Bronchial epithelial cell (primary cell): ENCODE measurements around the gene RAI14. TPM values are rescaled to one million over a fixed set of nuclear protein-coding genes. Genes with fewer than 3 reads are reported as not detected.
A peak's percentile ranks its signal among the peaks of the same experiment; 100 is the strongest.

Experiments
- DNase-seq: peaks from one replicate; pipeline ENCODE4 v3.0.0-alpha.2; 2010; ENCODE audit warnings: low read depth
- FAIRE-seq: peaks from 2 replicates; lab custom pipeline; 2011; peaks lifted over from hg19 to GRCh38; lab: Jason Lieb, UNC
- H3K27me3 ChIP-seq: 2 replicates; pipeline ENCODE4 v1.5.1; 2011; ENCODE audit warnings: low read length; ENCODE audit not compliant: control insufficient read depth, insufficient read depth
- H3K36me3 ChIP-seq: 2 replicates; pipeline ENCODE4 v1.5.1; 2011; ENCODE audit warnings: low read length; ENCODE audit not compliant: control insufficient read depth, insufficient read depth
- H3K4me3 ChIP-seq: 2 replicates; pipeline ENCODE4 v1.5.1; 2011; ENCODE audit warnings: mild to moderate bottlenecking, low read depth, low read length, control low read depth
- total RNA-seq: library from RNA; depleted of rRNA; stranded (reverse); fragments of >200 nt; gene quantifications from 2 replicates; pipeline ENCODE4 v1.2.1, GENCODE V29; 2014
- TF ChIP-seq, protein P1 (sequence below): IDR thresholded peaks from 2 replicates; pipeline ENCODE4 v1.5.1; 2011; ENCODE audit warnings: mild to moderate bottlenecking, moderate library complexity, low read length, control low read depth, inconsistent platforms; ENCODE audit not compliant: insufficient read depth, severe bottlenecking

Gene RAI14
- total RNA-seq, 1 donor from 2014 or later = 60.0 TPM

GRCh38 chr5:34734326-34734725 is 78.2 kb downstream of the RAI14 start:
- FAIRE-seq = no peak
- TF ChIP-seq, protein P1, sequence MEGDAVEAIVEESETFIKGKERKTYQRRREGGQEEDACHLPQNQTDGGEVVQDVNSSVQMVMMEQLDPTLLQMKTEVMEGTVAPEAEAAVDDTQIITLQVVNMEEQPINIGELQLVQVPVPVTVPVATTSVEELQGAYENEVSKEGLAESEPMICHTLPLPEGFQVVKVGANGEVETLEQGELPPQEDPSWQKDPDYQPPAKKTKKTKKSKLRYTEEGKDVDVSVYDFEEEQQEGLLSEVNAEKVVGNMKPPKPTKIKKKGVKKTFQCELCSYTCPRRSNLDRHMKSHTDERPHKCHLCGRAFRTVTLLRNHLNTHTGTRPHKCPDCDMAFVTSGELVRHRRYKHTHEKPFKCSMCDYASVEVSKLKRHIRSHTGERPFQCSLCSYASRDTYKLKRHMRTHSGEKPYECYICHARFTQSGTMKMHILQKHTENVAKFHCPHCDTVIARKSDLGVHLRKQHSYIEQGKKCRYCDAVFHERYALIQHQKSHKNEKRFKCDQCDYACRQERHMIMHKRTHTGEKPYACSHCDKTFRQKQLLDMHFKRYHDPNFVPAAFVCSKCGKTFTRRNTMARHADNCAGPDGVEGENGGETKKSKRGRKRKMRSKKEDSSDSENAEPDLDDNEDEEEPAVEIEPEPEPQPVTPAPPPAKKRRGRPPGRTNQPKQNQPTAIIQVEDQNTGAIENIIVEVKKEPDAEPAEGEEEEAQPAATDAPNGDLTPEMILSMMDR = no peak

DNA sequence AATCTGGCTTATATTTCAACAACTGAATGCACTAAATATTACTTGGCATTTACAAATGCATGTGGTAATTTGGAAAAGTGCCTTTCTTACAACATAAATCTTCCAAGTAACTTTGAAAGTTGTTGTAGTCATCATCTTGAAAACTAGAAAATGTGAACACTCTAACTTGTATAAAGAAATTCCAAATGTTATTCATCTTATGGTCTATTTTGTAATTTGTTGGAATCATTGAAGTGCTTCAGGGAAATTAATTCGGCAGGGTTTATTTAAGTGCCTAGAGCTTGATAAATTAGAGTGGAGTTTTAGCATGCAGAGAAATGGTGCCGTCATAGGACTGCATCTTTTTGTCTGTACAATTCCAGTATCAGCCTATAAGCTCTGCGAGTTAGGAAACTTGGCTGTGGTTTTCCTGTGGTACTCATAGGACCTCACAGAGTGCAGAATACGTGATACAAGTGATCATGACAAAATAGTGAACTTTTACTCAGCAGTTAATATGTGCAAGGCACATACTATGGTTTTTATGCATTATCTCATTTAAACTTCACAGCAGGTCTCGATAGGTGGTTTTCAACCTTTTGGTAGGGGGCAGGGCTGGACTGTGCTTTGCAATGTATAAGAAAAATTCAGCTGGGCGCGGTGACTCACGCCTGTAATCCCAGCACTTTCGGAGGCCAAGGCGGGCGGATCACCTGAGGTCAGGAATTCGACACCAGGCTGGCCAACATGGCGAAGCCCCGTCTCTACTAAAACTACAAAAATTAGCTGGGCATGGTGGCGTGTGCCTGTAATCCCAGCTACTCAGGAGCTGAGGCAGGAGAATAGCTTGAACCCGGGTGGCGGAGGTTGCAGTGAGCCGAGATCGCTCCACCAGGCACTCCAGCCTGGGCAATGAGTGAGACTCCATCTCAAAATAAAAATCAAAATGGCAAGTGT is 79.6 kb downstream of the RAI14 start:
- no peak overlapping the region for H3K4me3 ChIP-seq
- TF ChIP-seq, protein P1 = no peak
- H3K27me3 ChIP-seq = no peaks in the 10 kb centered on the region
- FAIRE-seq (no peak), DNase-seq (no peak)
- peaks cover 2% of the 10 kb centered on the region for H3K36me3 ChIP-seq

More at GRCh38 chr5:34734326-34734725, 78.2 kb downstream of the RAI14 start:
- DNase-seq = no peak
- Histone ChIP-seq H3K27me3 (no peaks in the 10 kb centered on the region), H3K4me3 (no peak overlapping the region), H3K36me3 (peaks cover 2% of the 10 kb centered on the region)

DNA sequence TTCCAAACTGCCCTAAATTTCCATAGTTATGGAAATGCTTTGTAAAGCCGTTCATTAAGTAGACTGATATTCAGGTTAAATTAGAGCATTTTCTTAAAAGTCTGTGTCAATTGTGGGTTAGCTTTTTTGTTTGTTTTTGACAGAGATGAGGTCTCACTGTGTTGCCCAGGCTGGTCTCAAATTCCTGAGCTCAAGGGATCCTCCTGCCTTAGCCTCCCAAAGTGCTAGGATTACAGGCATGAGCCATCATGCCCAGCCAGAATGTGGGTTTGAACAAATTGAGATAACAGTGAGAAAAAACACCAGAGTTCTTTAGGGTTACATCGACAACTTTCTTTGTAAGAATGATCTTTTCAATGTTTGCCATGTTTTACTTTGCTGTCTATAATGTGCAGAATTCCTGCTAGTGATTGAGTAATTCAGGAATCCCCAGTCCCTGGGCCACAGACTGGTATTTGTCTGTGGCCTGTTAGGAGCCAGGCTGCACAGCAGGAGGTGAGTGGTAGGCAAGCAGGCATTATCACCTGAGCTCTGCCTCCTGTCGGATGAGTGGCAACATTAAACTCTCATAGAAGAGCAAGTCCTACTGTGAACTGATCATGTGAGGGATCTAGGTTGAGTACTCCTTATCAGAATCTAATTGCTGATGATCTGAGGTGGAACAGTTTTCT is 80.5 kb downstream of the RAI14 start:
- DNase-seq (peak; percentile 48), FAIRE-seq (no peak)
- Histone ChIP-seq H3K27me3 (no peaks in the 10 kb centered on the region), H3K36me3 (peaks cover 2% of the 10 kb centered on the region), H3K4me3 (no peak overlapping the region)
- TF ChIP-seq, protein P1 = peak; percentile 6

DNA sequence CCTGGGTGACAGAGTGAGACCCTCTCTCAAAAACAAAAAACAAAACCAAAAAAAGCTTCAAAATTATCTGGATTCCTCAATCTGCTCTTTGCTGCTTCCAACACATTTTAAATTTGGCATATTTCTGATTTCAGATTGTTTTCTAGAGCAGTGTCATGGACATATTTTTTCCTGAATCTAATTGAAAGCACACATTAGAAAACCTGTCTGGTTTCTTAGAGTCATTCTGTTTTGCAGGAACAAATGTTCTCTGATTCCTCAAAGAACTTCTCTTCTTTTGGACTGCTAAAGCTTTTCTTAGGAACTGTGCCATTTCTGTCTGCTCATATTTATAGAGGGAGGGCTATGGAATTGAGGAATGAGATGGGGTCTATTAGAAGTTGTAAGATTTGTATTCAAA is 81.6 kb downstream of the RAI14 start:
- no peak for FAIRE-seq

GRCh38 chr5:34738381-34738780 is 82.3 kb downstream of the RAI14 start:
- no peak overlapping the region for H3K4me3 ChIP-seq
- H3K27me3 ChIP-seq = no peaks in the 10 kb centered on the region
- FAIRE-seq (no peak), DNase-seq (no peak)
- peaks cover 2% of the 10 kb centered on the region for H3K36me3 ChIP-seq
- TF ChIP-seq, protein P1 = no peak

More for the DNA sequence above, 81.6 kb downstream of the RAI14 start:
- no peaks in the 10 kb centered on the region for H3K27me3 ChIP-seq
- TF ChIP-seq, protein P1 = no peak
- no peak for DNase-seq
- no peak overlapping the region for H3K4me3 ChIP-seq
- peaks cover 2% of the 10 kb centered on the region for H3K36me3 ChIP-seq
